Raji (cell line): ENCODE results near the gene DNER.

Experiments
- POLR2A ChIP-seq: IDR thresholded peaks from 2 replicates; pipeline ENCODE4 v1.6.1; 2011; ENCODE audit warnings: low read depth, low read length, control low read depth; ENCODE audit not compliant: insufficient read depth

Gene DNER

GRCh38 chr2:229620289-229620688, 94.1 kb downstream of the DNER start:
- no peak for TF ChIP-seq POLR2A

- TF ChIP-seq POLR2A, result no peak
Observed at GRCh38 chr2:229616433-229616832, 97.9 kb downstream of the DNER start.

DNA sequence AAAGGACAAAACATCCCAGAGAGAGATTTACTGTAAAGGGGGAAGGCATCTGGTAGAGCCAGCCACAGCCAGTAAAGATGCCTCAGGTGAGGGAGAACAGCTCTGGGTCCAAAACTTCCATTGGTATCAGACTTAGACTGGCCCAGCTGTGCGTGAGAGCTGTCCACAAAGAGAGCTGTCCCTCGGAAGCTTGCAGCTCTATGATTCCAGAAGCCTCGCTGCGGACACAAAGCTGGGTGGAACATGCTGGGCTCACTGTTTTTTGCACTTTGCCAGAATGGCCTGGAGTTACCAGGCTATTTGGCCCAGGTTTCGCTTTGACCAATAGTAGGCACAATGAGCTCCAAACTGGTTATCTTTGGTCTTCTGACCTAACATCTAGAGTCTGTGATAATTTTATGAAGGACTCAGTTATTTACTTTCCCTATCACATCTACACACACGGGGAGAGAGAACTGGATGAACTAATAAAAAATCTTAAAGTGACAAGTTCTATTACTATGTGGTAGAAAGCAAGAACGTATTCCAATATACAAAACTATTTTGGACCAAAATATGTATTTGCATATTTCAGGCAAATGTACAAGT, 101.9 kb downstream of the DNER start:
- TF ChIP-seq POLR2A, result no peak

DNA sequence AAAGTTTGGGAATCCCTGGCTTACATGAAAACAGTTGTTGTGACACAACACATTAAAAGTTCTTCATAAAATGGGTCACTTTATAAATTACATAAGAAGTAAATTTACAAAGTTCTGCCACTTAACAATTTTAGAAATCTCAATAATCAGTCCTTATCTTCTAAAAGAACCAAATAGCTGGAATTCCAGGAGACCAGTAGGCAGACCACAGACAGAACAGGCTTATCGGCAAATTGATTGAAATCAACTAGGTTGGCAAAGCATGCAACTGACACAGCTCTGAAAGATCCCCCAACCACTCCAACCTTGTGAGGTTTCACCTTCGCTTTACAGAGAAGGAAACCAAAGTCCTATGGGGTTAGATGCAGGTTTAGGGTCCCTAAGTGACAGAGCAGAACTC, 103.0 kb downstream of the DNER start:
- TF ChIP-seq POLR2A, result no peak

- no peak for TF ChIP-seq POLR2A
Observed at GRCh38 chr2:229610872-229611271, 103.5 kb downstream of the DNER start.

- TF ChIP-seq POLR2A, result no peak
Observed at GRCh38 chr2:229610333-229610732, 104.0 kb downstream of the DNER start.

GRCh38 chr2:229601936-229602335, 112.4 kb downstream of the DNER start:
- TF ChIP-seq POLR2A, result no peak

DNA sequence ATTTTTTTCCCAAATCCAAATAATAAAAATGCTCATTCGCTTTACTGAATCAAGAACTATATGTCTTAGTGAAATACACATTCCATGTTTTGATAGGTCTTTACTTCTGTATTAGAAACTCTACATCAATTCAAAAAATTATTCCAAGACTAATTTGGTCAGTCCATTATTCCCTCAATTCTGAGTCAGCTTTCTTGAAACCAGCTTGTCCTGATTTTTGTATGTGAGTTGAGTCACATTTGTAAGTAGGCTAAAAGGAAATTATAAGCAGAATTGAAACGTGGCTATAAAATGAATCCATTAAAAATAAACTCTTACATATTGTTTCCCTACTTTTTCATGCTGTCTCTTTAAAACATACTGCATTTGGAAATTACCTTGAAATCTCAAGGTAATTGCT, 113.0 kb downstream of the DNER start:
- no peak for TF ChIP-seq POLR2A

DNA sequence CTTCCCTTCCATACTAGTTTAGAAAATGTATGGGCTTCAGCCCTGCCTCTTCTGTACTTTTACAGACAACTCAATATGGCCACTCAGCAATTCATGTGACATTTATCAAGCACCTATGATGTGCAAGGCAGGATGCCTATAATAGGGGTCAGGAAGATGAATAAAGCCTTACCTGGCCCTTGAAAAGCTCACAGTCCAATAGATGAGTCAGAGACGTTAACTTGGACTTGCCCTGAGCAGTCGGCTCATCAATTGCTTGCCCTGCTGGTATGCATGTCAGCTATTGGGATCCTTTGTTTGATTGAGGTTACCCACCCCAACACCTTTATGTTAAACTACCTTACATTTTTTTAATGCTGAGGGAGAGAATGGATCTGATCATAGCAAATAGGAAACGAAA, 116.1 kb downstream of the DNER start:
- no peak for TF ChIP-seq POLR2A

GRCh38 chr2:229596796-229597195, 117.6 kb downstream of the DNER start:
- TF ChIP-seq POLR2A, result no peak

GRCh38 chr2:229591611-229592010, 122.7 kb downstream of the DNER start:
- no peak for TF ChIP-seq POLR2A

DNA sequence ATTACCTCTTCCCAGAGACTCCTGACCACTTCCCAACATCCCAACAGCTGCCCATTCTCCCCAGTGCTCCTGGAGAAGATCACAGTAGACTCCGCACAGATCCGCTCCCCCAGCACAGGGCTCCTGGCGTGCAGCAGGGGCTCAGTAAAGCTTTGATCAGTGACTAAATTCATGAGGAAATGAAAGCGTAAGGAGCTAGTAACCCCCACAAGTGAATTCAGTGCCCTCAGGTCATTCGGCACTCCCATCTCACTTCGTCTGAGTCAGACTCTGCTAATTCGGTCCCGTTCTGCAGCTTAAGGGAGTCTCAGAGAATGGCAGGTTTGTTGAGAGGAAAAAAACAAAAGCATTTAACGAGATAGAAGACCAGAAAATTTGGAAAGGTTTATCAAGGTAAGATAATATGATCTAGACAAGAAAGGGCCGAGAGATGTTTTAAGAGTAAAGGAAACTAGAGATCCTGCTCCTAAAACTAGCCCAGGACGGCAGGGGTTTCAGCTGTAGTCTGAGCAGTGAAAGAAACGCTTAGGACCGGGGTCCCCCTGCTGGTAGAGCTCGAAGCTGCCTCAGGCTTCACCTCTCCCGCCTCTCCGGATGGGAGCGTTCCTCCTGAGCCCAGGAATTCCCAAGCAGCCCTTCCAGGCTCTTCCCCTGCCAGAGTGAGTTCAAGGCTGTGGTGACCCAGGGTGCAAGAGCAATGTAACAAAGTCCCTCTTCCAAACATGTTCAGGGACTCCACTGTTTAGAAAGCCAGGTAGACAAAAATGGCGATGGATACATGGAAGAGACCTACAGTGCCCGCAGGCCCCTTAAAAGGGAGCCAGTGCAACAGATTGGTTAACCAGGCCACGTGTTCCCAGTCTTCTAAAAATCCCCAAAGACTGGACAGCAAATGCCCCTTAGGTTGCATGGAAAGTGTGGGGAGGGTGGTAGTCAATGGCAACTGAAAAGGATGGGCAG, 127.3 kb downstream of the DNER start:
- TF ChIP-seq POLR2A, result no peak

DNA sequence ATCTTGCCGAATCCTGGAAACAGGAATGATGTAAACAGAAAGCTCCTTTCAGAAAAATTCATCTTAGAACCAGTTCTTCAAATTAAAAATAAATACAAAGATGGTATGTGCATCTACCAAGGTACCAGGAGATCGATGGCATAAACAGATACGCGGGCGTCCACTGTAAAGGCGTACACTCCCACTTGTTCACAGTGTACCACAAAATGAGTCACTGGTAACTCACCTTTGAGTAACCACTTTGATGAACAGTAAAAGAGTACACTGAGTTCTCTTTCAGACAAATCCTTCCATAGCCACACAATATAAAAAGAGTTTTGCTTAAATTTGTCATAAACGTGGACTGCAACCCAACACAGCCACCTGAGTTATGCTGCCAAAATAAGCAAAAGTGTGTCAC, 128.3 kb downstream of the DNER start:
- TF ChIP-seq POLR2A, result no peak

DNA sequence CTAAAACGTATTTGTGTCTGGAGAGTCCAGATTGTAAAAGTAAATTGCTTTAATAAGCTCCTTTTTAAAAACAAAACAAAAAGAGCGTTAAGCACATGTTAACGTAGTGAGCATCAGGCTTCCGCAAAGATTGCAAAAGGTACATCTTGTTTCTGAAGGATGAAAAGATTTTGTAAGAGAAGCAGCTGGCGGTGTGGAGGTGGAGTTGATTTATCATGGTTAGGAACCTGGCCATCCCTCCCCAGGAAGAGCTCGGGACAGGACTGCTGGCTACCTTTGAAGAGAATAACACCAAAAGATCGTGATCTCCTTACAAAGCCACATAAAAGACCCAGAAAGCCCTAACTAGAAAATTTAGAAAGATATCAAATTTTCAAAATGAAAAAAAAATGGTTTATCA, 132.2 kb downstream of the DNER start:
- TF ChIP-seq POLR2A, result no peak

DNA sequence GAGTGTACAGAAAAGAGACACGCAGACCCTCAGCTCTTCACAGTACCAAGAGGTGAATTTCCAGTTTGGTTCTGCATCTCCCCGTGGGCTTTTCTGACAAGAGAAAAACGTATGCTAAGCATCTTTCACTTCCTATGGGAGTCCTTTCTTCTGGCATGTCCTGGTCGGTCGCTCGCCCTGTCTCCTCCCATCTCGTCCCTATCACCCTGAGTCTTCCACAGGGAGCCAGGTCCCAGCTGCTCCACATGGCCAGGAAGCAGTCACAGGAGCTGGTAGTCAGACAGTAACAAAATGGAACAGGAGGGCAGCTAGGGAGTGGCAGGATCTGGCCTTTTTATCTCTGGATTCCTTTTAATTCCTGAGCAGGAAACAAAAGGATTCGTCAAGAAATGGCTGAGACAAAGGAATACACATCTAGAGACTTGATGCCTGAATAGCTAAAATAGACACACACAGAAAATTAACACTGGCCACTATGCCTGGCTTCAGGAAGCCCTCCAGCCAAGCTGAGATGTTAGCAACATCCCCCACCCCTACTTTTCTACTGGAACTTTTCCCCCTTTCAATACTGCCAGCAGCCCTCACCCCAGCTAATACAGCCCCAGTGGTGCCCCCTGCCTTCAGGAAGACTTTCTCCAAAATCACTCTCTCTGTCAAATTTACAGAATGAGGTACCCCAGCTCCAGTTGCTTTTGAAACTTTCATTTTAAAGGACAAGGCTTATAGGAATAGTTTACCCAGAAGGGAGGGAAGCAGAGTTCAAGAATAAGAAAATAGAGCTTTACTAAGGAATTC, 136.1 kb downstream of the DNER start:
- no peak for TF ChIP-seq POLR2A
